Fibroblast of villous mesenchyme (primary cell): Measurements from ENCODE around the gene CNTNAP4. TPM values are rescaled to one million over a fixed set of nuclear protein-coding genes. Genes with fewer than 3 reads are reported as not detected.

Source experiments
- DNase-seq: peaks from one replicate; pipeline ENCODE4 v3.0.0-alpha.2; 2010; ENCODE audit warnings: low read depth
- H3K4me3 ChIP-seq: 2 replicates; pipeline ENCODE4 v1.5.1; 2011; ENCODE audit warnings: low read depth, mild to moderate bottlenecking, low read length
- total RNA-seq: library from RNA; depleted of rRNA; stranded (reverse); fragments of >200 nt; gene quantifications from 2 replicates; pipeline ENCODE4 v1.2.3, GENCODE V29; 2012
- TF ChIP-seq, protein P1 (sequence below): IDR thresholded peaks from 2 replicates; pipeline ENCODE4 v1.5.1; 2012; ENCODE audit warnings: low read depth, mild to moderate bottlenecking, low read length; ENCODE audit not compliant: insufficient read depth

The CNTNAP4 gene
- total RNA-seq, 1 donor, result not detected

- H3K4me3 ChIP-seq, result no peak overlapping the region
- TF ChIP-seq, protein P1, sequence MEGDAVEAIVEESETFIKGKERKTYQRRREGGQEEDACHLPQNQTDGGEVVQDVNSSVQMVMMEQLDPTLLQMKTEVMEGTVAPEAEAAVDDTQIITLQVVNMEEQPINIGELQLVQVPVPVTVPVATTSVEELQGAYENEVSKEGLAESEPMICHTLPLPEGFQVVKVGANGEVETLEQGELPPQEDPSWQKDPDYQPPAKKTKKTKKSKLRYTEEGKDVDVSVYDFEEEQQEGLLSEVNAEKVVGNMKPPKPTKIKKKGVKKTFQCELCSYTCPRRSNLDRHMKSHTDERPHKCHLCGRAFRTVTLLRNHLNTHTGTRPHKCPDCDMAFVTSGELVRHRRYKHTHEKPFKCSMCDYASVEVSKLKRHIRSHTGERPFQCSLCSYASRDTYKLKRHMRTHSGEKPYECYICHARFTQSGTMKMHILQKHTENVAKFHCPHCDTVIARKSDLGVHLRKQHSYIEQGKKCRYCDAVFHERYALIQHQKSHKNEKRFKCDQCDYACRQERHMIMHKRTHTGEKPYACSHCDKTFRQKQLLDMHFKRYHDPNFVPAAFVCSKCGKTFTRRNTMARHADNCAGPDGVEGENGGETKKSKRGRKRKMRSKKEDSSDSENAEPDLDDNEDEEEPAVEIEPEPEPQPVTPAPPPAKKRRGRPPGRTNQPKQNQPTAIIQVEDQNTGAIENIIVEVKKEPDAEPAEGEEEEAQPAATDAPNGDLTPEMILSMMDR, result no peak
- no peak for DNase-seq
Observed at GRCh38 chr16:76278980-76279379, 1.8 kb downstream of the CNTNAP4 start.

- no peak for DNase-seq
- H3K4me3 ChIP-seq, result no peak overlapping the region
- TF ChIP-seq, protein P1, result no peak
Observed at GRCh38 chr16:76280421-76281215, 3.4 kb downstream of the CNTNAP4 start.

DNA sequence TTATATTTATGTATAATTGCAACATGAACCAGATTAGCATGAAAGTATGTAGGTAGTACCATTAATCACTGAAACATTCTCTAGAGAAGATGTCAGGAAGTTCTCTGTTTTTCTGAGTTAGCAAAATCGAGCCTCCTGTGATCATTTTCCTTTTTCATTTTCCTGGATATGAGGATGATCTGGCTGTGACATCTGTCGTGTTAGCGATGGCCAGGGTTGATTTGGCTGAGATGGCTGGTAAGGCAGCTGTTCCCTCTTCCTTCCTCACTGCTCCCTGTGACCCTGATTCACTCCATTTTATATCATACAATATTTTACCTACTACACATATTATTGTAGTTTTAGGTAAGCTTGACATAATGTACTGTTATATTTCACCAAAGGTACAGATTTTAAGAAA, 10.3 kb downstream of the CNTNAP4 start:
- DNase-seq, result no peak
- no peak overlapping the region for H3K4me3 ChIP-seq
- TF ChIP-seq, protein P1, result no peak

DNA sequence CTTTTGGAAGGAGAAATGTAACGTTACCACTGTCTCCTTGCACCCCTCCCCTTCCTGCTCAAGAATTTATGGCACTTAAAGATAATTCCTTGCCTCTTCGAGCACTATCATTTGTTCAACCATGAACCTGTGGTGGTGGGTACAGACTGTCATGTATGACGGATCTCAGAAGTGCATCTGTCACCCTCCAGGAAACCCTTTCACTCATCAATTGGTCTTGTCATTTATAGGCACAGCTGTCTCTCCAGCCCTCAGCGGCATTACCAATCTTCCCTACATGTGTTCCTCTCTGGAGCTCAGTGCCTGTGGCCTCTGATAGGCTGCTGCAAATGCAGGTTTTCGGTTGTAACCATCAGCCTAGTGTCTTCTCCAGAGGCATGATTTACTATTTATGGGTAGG, 15.0 kb downstream of the CNTNAP4 start:
- TF ChIP-seq, protein P1, result no peak
- no peak overlapping the region for H3K4me3 ChIP-seq
- no peak for DNase-seq

GRCh38 chr16:76293980-76294379, 16.8 kb downstream of the CNTNAP4 start:
- no peak overlapping the region for H3K4me3 ChIP-seq
- no peak for DNase-seq
- TF ChIP-seq, protein P1, result no peak

DNA sequence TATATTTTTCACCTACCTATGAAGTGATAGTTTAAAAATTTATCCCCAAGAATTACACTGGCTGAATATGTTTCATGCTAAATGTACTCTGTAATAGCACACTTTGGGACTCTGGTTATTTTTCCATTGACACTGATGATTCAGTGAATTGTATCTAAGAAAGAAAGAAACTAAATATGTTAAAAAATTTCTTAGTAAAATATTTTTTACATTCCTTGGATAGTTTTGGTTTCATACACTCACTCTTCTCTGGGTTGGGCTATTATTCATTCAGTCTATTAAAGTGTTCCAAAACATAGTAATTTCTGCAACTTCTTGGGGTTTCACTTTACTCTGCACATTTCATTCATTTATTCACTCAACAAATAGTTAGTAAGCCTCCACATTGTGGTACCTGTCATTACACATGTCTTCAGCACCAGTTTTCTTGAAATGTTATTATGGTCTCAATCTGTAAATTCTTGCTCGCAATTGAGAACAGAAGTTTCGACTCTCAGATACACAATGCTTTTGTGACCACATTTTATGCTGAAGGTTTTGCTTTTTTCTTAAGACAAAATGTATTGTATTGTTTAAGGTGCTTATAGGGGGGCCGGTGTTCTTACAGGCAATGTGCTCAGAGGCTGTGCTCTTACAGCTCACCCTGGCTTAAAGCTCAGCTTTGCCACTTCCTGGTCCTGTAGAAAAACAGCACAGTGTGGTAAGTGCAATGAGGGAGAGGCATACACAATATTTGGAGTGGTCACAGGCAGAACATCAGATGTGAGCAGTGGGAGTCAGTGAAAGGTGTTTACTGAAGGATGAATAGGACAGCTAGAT, 17.4 kb downstream of the CNTNAP4 start:
- TF ChIP-seq, protein P1, result no peak
- no peak for DNase-seq
- no peak overlapping the region for H3K4me3 ChIP-seq
